Chondrocyte (in vitro differentiated cells): ENCODE results near the gene CRYBG3. TPM values are rescaled to one million over a fixed set of nuclear protein-coding genes. Genes with fewer than 3 reads are reported as not detected.

ENCODE experiments used
- DNase-seq: peaks from one replicate; pipeline ENCODE4 v3.0.0; 2021; ENCODE audit warnings: mixed read lengths, low spot score
- H3K27ac Mint-ChIP-seq: one replicate; pipeline ENCODE4 v1.8.0; 2021; ENCODE audit warnings: mild to moderate bottlenecking, moderate library complexity, mixed read lengths; ENCODE audit not compliant: unreplicated experiment
- H3K27me3 Mint-ChIP-seq: 2 replicates; pipeline ENCODE4 v1.8.0; 2021; ENCODE audit warnings: low read depth, mixed read lengths
- H3K36me3 Mint-ChIP-seq: 2 replicates; pipeline ENCODE4 v1.8.0; 2021; ENCODE audit warnings: low read depth, mixed read lengths
- H3K4me1 Mint-ChIP-seq: 2 replicates; pipeline ENCODE4 v1.8.0; 2021; ENCODE audit warnings: low read depth, mild to moderate bottlenecking, mixed read lengths
- H3K4me3 Mint-ChIP-seq: one replicate; pipeline ENCODE4 v1.8.0; 2021; ENCODE audit warnings: mild to moderate bottlenecking, moderate library complexity, mixed read lengths; ENCODE audit not compliant: unreplicated experiment
- H3K9me3 Mint-ChIP-seq: 2 replicates; pipeline ENCODE4 v1.8.0; 2021; ENCODE audit warnings: low read depth, mixed read lengths
- CTCF ChIP-seq: fragments of 200-600 bp; sonication (generic); IDR thresholded peaks from 2 replicates; pipeline ENCODE4 v1.5.0; 2021; ENCODE audit warnings: antibody characterized with exemption, mild to moderate bottlenecking, moderate library complexity
- total RNA-seq: library from RNA; stranded (reverse); gene quantifications from 3 replicates; pipeline ENCODE4 v1.2.1, GENCODE V29; 2021

Gene CRYBG3
- total RNA-seq, 1 donor from 2014 or later = 15.5 TPM

GRCh38 chr3:97970956-97971620, 149.3 kb downstream of the CRYBG3 start:
- H3K27me3 Mint-ChIP-seq = no peaks in the 10 kb centered on the region
- H3K27ac Mint-ChIP-seq = no peak overlapping the region
- no peak for DNase-seq
- H3K4me1 Mint-ChIP-seq = peaks cover 28% of the 10 kb centered on the region
- H3K36me3 Mint-ChIP-seq = peaks cover 2% of the 10 kb centered on the region
- H3K4me3 Mint-ChIP-seq = peak overlapping the region; percentile 84
- no peaks in the 10 kb centered on the region for H3K9me3 Mint-ChIP-seq
- no peak for TF ChIP-seq CTCF

- peaks cover 2% of the 10 kb centered on the region for H3K36me3 Mint-ChIP-seq
- peak; percentile 94 for DNase-seq
- H3K27me3 Mint-ChIP-seq = no peaks in the 10 kb centered on the region
- H3K4me3 Mint-ChIP-seq = peak within 1 kb of the TSS; percentile 84
- peak within 1 kb of the TSS; percentile 56 for H3K27ac Mint-ChIP-seq
- H3K4me1 Mint-ChIP-seq = peaks cover 28% of the 10 kb centered on the region
- H3K9me3 Mint-ChIP-seq = no peaks in the 10 kb centered on the region
- peak; percentile 40 for TF ChIP-seq CTCF
Measured at GRCh38 chr3:97971679-97972567, 150.1 kb downstream of the CRYBG3 start, which contains the start of gene RIOX2. Gene RIOX2, minus strand, starts transcription at chr3:97972431. Its CDS starts 4,838 bp downstream, at chr3:97967593.

GRCh38 chr3:97972976-97973375, 151.2 kb downstream of the CRYBG3 start:
- Mint-ChIP-seq H3K27ac (no peak overlapping the region), H3K4me1 (peaks cover 28% of the 10 kb centered on the region), H3K9me3 (no peaks in the 10 kb centered on the region), H3K36me3 (no peaks in the 10 kb centered on the region), H3K4me3 (peak overlapping the region; percentile 61), H3K27me3 (peaks cover 1% of the 10 kb centered on the region)
- no peak for TF ChIP-seq CTCF
- no peak for DNase-seq

GRCh38 chr3:97974996-97975395, 153.2 kb downstream of the CRYBG3 start:
- peaks cover 4% of the 10 kb centered on the region for H3K27me3 Mint-ChIP-seq
- no peak for TF ChIP-seq CTCF
- H3K4me3 Mint-ChIP-seq = no peak overlapping the region
- no peak for DNase-seq
- no peak overlapping the region for H3K27ac Mint-ChIP-seq
- no peaks in the 10 kb centered on the region for H3K9me3 Mint-ChIP-seq
- no peaks in the 10 kb centered on the region for H3K36me3 Mint-ChIP-seq
- peaks cover 23% of the 10 kb centered on the region for H3K4me1 Mint-ChIP-seq

GRCh38 chr3:97975466-97975865, 153.7 kb downstream of the CRYBG3 start:
- H3K36me3 Mint-ChIP-seq = no peaks in the 10 kb centered on the region
- no peak overlapping the region for H3K4me3 Mint-ChIP-seq
- peaks cover 18% of the 10 kb centered on the region for H3K4me1 Mint-ChIP-seq
- peaks cover 4% of the 10 kb centered on the region for H3K27me3 Mint-ChIP-seq
- H3K27ac Mint-ChIP-seq = no peak overlapping the region
- no peak for DNase-seq
- TF ChIP-seq CTCF = peak; percentile 66
- no peaks in the 10 kb centered on the region for H3K9me3 Mint-ChIP-seq
